Liver (tissue), 9 donors: ENCODE data around the gene B4GALNT2. TPM values are rescaled to one million over a fixed set of nuclear protein-coding genes. Genes with fewer than 3 reads are reported as not detected.

Source experiments
- DNase-seq: peaks from one replicate; pipeline ENCODE4 v3.0.0-alpha.2; 2017; ENCODE audit warnings: low spot score
- H3K27ac ChIP-seq, 2 donors: one replicate each; pipeline ENCODE4 v1.7.0; 2013; ENCODE audit warnings: inconsistent platforms in 2 of 2, low read length in 2 of 2, control low read depth in 1 of 2, low read depth in 1 of 2, mild to moderate bottlenecking in 1 of 2
- H3K27me3 ChIP-seq, 4 donors: one replicate each; pipeline versions ENCODE4 v1.6.1 to v1.7.0; 2013; ENCODE audit warnings: low read length in 3 of 4, inconsistent platforms in 1 of 4, mild to moderate bottlenecking in 1 of 4, moderate library complexity in 1 of 4; ENCODE audit not compliant: control insufficient read depth in 4 of 4, insufficient read depth in 4 of 4
- H3K36me3 ChIP-seq, 4 donors: one replicate each; pipeline versions ENCODE4 v1.6.1 to v1.7.0; 2013; ENCODE audit warnings: low read length in 3 of 4, mild to moderate bottlenecking in 3 of 4, low read depth in 1 of 4, moderate library complexity in 1 of 4; ENCODE audit not compliant: control insufficient read depth in 4 of 4, insufficient read depth in 3 of 4
- H3K4me1 ChIP-seq, 4 donors: one replicate each; pipeline versions ENCODE4 v1.6.1 to v1.7.0; 2013; ENCODE audit warnings: low read length in 3 of 4, mild to moderate bottlenecking in 3 of 4, moderate library complexity in 1 of 4; ENCODE audit not compliant: control insufficient read depth in 4 of 4, insufficient read depth in 4 of 4
- H3K4me3 ChIP-seq, 3 donors: one replicate each; pipeline versions ENCODE4 v1.6.1 to v1.7.0; 2013; ENCODE audit warnings: low read length in 3 of 3, control low read depth in 1 of 3, low read depth in 1 of 3, mild to moderate bottlenecking in 1 of 3
- H3K9ac ChIP-seq, 2 donors: one replicate each; pipeline ENCODE4 v1.7.0; 2013; ENCODE audit warnings: low read length in 2 of 2, mild to moderate bottlenecking in 2 of 2, moderate library complexity in 2 of 2, control low read depth in 1 of 2, low read depth in 1 of 2
- H3K9me3 ChIP-seq, 4 donors: one replicate each; pipeline versions ENCODE4 v1.6.1 to v1.7.0; 2013; ENCODE audit warnings: low read length in 3 of 4; ENCODE audit not compliant: control insufficient read depth in 4 of 4
- CTCF ChIP-seq: fragments of 150-350 bp; IDR thresholded peaks from 2 replicates; pipeline ENCODE4 v1.5.1; 2017; ENCODE audit warnings: improper control_type of control experiment, low read depth, low read length; ENCODE audit not compliant: missing input control
- EGR1 ChIP-seq, 2 donors: IDR thresholded peaks; 2 replicates each; pipeline ENCODE4 v1.6.1; 2016 to 2018; ENCODE audit warnings: antibody characterized with exemption in 2 of 2, low read depth in 2 of 2
- FOXA1 ChIP-seq: IDR thresholded peaks from 2 replicates; pipeline ENCODE4 v1.6.1; 2016; ENCODE audit warnings: antibody characterized with exemption
- FOXA2 ChIP-seq: IDR thresholded peaks from 2 replicates; pipeline ENCODE4 v1.6.1; 2016; ENCODE audit warnings: antibody characterized with exemption
- GABPA ChIP-seq, 2 donors: IDR thresholded peaks in 1 of 2; conservative IDR thresholded peaks in 1 of 2; 2 replicates each; pipeline ENCODE4 v1.6.1; 2016; ENCODE audit warnings: antibody characterized with exemption in 2 of 2, mild to moderate bottlenecking in 1 of 2, moderate library complexity in 1 of 2
- HNF4A ChIP-seq, 2 donors: conservative IDR thresholded peaks; 2 replicates each; pipeline ENCODE4 v1.6.1; 2016; ENCODE audit warnings: antibody characterized with exemption in 2 of 2, mild to moderate bottlenecking in 2 of 2
- HNF4G ChIP-seq: IDR thresholded peaks from 2 replicates; pipeline ENCODE4 v1.6.1; 2016; ENCODE audit warnings: antibody characterized with exemption
- JUND ChIP-seq, 2 donors: IDR thresholded peaks; 2 replicates each; pipeline ENCODE4 v1.6.1; 2016; ENCODE audit warnings: antibody characterized with exemption in 2 of 2
- NR2F2 ChIP-seq: IDR thresholded peaks from 2 replicates; pipeline ENCODE4 v1.6.1; 2016; ENCODE audit warnings: antibody characterized with exemption
- RAD21 ChIP-seq, 2 donors: IDR thresholded peaks; 2 replicates each; pipeline ENCODE4 v1.6.1; 2016; ENCODE audit warnings: antibody characterized with exemption in 2 of 2, mild to moderate bottlenecking in 2 of 2
- RXRA ChIP-seq, 2 donors: IDR thresholded peaks; 2 replicates each; pipeline ENCODE4 v1.6.1; 2017 to 2018; ENCODE audit warnings: antibody characterized with exemption in 2 of 2, mild to moderate bottlenecking in 1 of 2
- SP1 ChIP-seq: IDR thresholded peaks from 2 replicates; pipeline ENCODE4 v1.6.1; 2018; ENCODE audit warnings: antibody characterized with exemption, mild to moderate bottlenecking
- YY1 ChIP-seq: IDR thresholded peaks from 2 replicates; pipeline ENCODE4 v1.6.1; 2016; ENCODE audit warnings: antibody characterized with exemption, mild to moderate bottlenecking
- WGBS: extraction: QIAGEN DNeasy Blood & Tissue Kit; methylation state at CpG from one replicate; pipeline ENCODE4 v1.1.7; 2013; 5-methylcytosine and 5-hydroxymethylcytosine counted together
- polyA plus RNA-seq, 2 donors: library from polyadenylated mRNA; stranded (reverse) in 1 of 2; unstranded in 1 of 2; fragments of 200-250 nt in 1 of 2; fragments of >200 nt in 1 of 2; fragmentation: Nextera tagmentation in 1 of 2; extraction: Ambion mirVana in 1 of 2; gene quantifications; one replicate each; pipeline versions ENCODE4 v1.2.1 to v1.2.3, GENCODE V29; 2013 to 2015
- total RNA-seq, 2 donors: library from RNA; depleted of rRNA; stranded (reverse); fragments of >200 nt; gene quantifications; one replicate each; pipeline ENCODE4 v1.2.3, GENCODE V29; 2014
- TF ChIP-seq, protein P1 (sequence below): IDR thresholded peaks from 2 replicates; pipeline ENCODE4 v1.6.1; 2016; ENCODE audit warnings: antibody characterized with exemption, mild to moderate bottlenecking
- TF ChIP-seq, protein P2 (sequence below): IDR thresholded peaks from 2 replicates; pipeline ENCODE4 v1.6.1; 2016; ENCODE audit warnings: antibody characterized with exemption
- TF ChIP-seq, protein P3 (sequence below): IDR thresholded peaks from 2 replicates; pipeline ENCODE4 v1.6.1; 2016; ENCODE audit warnings: antibody characterized with exemption
- donor health status: healthy.
- donor health status: healthy.
- donor health status: healthy.
- donor health status: healthy.
- donor health status: healthy.

The B4GALNT2 gene
- total and polyA plus RNA-seq, 4 donors = not detected

DNA sequence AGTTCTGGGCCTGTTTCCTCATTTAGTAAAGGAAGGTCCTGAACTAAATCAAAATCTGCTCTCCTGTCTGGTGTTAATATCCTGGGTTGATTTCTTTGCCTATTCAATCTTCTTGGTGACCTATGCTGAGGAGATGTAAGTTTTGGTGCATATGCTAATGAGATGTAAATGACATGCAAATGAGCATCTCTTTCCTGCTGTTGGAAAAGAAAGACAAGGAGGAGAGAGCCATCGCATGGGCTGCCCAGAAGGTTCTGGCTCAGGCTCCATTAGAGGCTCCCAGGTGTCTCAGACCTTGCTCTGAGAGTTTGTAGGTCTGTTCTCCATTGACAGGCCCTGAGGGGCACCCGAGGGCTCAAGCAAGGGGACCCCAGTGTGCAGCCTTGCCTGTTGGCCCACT lies 81.3 kb downstream of the B4GALNT2 start:
- no peaks in the 10 kb centered on the region for H3K9me3 ChIP-seq
- H3K36me3 ChIP-seq = no peaks in the 10 kb centered on the region
- no peak overlapping the region for H3K4me3 ChIP-seq
- 89% methylated on average over 2 of the region's 2 CpGs for WGBS
- peaks cover 0 to 12% (median 1%) of the 10 kb centered on the region in 4 donors for H3K4me1 ChIP-seq
- H3K9ac ChIP-seq = no peak overlapping the region
- H3K27ac ChIP-seq = peak overlapping the region in 1 of 2 donors; percentile 29
- H3K27me3 ChIP-seq = no peaks in the 10 kb centered on the region
- TF ChIP-seq HNF4G (no peak), HNF4A (conservative IDR thresholded peaks at IDR 0.05) (no peak), GABPA (IDR thresholded peaks at IDR 0.05 in 1 of 2, conservative IDR thresholded peaks at IDR 0.05 in 1 of 2) (no peak), YY1 (no peak), CTCF (no peak), SP1 (no peak), RAD21 (IDR thresholded peaks at IDR 0.05) (no peak), EGR1 (IDR thresholded peaks at IDR 0.05; ENCODE audit: low read depth in 2 of 2) (no peak)
- TF ChIP-seq, protein P1, sequence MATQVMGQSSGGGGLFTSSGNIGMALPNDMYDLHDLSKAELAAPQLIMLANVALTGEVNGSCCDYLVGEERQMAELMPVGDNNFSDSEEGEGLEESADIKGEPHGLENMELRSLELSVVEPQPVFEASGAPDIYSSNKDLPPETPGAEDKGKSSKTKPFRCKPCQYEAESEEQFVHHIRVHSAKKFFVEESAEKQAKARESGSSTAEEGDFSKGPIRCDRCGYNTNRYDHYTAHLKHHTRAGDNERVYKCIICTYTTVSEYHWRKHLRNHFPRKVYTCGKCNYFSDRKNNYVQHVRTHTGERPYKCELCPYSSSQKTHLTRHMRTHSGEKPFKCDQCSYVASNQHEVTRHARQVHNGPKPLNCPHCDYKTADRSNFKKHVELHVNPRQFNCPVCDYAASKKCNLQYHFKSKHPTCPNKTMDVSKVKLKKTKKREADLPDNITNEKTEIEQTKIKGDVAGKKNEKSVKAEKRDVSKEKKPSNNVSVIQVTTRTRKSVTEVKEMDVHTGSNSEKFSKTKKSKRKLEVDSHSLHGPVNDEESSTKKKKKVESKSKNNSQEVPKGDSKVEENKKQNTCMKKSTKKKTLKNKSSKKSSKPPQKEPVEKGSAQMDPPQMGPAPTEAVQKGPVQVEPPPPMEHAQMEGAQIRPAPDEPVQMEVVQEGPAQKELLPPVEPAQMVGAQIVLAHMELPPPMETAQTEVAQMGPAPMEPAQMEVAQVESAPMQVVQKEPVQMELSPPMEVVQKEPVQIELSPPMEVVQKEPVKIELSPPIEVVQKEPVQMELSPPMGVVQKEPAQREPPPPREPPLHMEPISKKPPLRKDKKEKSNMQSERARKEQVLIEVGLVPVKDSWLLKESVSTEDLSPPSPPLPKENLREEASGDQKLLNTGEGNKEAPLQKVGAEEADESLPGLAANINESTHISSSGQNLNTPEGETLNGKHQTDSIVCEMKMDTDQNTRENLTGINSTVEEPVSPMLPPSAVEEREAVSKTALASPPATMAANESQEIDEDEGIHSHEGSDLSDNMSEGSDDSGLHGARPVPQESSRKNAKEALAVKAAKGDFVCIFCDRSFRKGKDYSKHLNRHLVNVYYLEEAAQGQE = no peak
- TF ChIP-seq, protein P2, sequence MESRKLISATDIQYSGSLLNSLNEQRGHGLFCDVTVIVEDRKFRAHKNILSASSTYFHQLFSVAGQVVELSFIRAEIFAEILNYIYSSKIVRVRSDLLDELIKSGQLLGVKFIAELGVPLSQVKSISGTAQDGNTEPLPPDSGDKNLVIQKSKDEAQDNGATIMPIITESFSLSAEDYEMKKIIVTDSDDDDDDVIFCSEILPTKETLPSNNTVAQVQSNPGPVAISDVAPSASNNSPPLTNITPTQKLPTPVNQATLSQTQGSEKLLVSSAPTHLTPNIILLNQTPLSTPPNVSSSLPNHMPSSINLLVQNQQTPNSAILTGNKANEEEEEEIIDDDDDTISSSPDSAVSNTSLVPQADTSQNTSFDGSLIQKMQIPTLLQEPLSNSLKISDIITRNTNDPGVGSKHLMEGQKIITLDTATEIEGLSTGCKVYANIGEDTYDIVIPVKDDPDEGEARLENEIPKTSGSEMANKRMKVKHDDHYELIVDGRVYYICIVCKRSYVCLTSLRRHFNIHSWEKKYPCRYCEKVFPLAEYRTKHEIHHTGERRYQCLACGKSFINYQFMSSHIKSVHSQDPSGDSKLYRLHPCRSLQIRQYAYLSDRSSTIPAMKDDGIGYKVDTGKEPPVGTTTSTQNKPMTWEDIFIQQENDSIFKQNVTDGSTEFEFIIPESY = no peak
- TF ChIP-seq, protein P3, sequence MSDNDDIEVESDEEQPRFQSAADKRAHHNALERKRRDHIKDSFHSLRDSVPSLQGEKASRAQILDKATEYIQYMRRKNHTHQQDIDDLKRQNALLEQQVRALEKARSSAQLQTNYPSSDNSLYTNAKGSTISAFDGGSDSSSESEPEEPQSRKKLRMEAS = no peak
- no peak for DNase-seq

GRCh38 chr17:49214676-49215360 lies 82.2 kb downstream of the B4GALNT2 start:
- whole genome bisulfite sequencing = 58% methylated on average over 12 of the region's 12 CpGs
- DNase-seq = no peak
- Histone ChIP-seq H3K27me3 (no peaks in the 10 kb centered on the region), H3K4me1 (peaks cover 0 to 12% (median 1%) of the 10 kb centered on the region in 4 donors), H3K9ac (peak overlapping the region in 1 of 2 donors; percentile 18), H3K9me3 (no peaks in the 10 kb centered on the region), H3K27ac (peak overlapping the region; percentile 28 to 48), H3K36me3 (no peaks in the 10 kb centered on the region), H3K4me3 (no peak overlapping the region)
- TF ChIP-seq FOXA1 = no peak
- no peak for TF ChIP-seq CTCF
- TF ChIP-seq JUND (IDR thresholded peaks at IDR 0.05) = no peak
- TF ChIP-seq RXRA (IDR thresholded peaks at IDR 0.05) = no peak
- TF ChIP-seq YY1 = no peak
- TF ChIP-seq SP1 = no peak
- TF ChIP-seq FOXA2 = no peak
- TF ChIP-seq NR2F2 = no peak
- TF ChIP-seq HNF4A (conservative IDR thresholded peaks at IDR 0.05) = no peak
- TF ChIP-seq, protein P1 = no peak
- TF ChIP-seq HNF4G = no peak
- TF ChIP-seq GABPA (IDR thresholded peaks at IDR 0.05 in 1 of 2, conservative IDR thresholded peaks at IDR 0.05 in 1 of 2) = no peak
- no peak for TF ChIP-seq RAD21 (IDR thresholded peaks at IDR 0.05)
